ENCODE results near the gene PTGES3.
"Not testable (repeated sequence)": the region's sequence is repeated elsewhere in the genome, so short reads cannot be mapped to it uniquely, and the experiment has no call there.

PTGES3 gene

GRCh38 chr12:56713345-56713744, 25.3 kb upstream of the PTGES3 start:
- in situ Hi-C loops (cut with MboI; ENCODE audit: low sequenced_read_pairs): no loop called here

DNA sequence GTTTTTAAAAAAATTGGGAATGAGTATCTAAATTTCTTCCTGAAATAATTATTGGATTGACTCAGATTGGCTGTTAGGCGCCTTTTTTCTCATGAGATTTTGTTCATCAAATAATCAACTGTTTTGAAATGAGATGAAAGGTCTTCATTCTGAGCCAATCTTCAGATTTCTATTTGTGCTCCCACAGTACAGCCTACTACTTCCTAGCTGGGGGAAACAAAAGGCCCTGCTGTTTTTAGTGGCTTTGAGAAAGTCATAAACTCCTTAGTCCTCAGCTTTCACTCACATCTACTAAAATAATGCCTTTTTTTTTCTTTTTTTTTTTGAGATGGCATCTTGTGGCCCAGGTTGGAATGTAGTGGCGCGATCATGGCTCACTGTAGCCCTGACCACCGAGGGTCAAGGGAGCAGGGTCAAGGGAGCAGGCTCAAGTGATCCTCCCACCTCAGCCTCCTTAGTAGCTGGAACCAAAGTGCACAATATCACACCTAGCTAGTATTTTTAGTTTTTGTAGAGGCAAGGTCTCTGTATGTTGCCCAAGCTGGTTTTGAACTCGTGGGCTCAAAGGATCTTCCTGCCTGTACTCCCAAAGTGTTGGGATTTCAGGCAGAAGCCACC, 21.8 kb upstream of the PTGES3 start:
- in situ Hi-C loops (cut with MboI; ENCODE audit: low sequenced_read_pairs): no loop called here

- in situ Hi-C loops (cut with MboI; ENCODE audit: low sequenced_read_pairs): not testable (repeated sequence)
Observed at GRCh38 chr12:56704522-56704921, 16.4 kb upstream of the PTGES3 start.

GRCh38 chr12:56699020-56699661, 11.1 kb upstream of the PTGES3 start:
- in situ Hi-C loops (cut with MboI; ENCODE audit: low sequenced_read_pairs): no loop called here

DNA sequence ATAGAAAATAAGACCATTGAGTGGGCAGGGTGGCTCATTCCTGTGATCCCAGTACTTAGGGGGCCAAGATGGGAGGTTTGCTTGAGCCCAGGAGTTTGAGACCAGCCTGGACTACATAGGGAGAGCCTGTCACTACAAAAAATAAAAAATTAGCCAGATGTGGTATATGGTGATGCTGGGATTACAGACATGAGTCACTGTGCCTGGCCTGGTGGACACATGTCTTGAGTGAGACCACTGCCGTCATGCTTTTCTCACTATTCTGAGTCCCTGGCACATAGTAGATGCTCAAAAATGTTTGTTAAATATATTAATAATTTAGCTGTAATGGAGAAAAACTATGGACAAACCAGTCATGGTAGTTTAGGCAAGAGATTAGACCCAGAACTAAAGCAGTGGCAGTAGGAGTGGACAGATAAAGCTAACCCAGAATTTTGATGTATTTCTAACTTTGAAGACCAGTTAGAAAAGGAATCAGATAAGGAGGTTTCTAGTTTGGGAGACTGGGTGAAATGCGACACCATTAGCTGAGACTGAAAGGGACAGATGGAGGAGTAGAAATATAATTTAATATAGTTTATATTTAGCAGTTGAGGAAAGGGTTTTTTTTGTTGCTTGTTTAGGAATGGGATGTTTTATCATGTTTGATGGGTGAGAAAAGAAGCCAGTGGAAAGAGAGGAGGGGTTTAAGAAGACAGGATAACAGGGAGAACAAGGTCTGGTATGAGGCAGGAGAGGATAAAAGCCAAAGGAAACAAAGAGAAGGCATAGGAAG, 7.4 kb upstream of the PTGES3 start:
- in situ Hi-C loops (cut with MboI; ENCODE audit: low sequenced_read_pairs): no loop called here

DNA sequence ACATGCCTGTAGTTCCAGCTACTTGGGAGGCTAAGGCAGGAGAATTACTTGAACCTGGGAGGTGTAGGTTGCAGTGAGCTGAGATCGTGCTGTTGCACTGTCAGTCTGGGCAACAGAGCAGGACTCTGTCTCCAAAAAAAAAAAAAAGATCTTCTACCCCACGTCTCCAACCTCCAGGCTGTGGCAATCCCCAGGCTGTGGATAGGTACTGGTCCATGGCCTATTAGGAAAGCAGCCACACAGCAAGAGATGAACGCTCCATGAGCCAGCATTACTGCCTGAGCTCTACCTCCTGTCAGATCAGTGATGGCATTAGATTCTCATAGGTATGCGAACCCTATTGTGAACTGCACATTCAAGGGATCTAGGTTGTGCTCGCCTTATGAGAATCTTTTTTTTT, 6.1 kb upstream of the PTGES3 start:
- in situ Hi-C loops (cut with MboI; ENCODE audit: low sequenced_read_pairs): no loop called here

DNA sequence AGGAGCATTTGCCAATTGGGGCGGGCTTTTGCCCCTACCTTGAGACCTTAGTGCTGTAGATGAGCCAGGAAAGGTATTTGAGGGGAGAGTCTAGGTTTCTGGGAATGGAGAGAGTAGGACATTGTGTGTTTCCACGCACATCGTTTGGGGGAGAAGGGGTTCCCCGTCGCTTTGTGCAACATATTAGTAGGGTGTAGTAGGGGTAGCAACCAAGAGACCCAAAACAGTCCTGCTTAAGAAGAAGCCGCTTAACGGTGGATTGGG, 694 bp upstream of the PTGES3 start:
- in situ Hi-C loops (cut with MboI; ENCODE audit: low sequenced_read_pairs): no loop called here

DNA sequence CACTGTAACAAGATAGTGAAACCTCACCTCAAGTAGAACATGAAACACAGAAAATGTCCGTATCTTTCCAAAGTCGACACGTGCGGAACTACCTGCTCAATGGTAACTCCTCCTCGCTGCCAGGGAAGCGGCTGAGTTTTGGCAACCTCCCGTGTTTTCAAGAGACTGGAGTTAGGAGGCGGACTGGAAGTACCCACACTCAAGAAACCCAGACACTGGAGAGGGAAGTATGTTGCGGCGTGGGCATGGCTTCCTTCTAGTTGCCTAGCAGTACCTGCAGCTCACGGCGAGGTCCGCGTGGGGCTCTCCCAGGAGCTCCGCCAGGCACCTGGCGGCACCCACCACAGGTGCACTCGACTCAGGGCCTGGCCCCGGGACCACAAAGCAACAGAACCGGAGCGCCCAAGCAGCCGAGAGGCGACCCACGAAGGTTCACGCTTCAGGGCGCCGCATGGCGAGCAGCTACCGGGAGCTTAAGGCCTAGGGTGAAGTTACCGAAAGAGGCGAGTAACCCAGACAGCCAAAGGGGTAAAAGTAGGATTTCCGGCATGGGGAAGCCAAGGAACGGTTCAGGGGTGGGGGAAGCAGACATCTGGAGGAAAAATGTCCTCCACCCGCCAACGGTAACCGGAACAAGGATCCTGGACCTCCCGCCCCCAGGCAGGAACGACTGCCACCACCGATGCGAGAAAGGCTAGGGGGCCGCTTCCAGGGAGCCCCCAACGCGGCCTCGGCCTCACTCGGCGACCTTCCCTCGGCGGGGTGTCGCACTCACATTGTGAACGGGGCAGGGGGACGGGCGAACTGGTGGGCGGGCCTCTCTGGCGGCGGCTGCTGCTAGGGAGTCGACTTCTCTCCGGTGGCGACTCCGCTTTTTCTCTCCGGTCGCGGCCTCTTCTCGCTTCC, 608 bp downstream of the PTGES3 start:
- in situ Hi-C loops (cut with MboI; ENCODE audit: low sequenced_read_pairs): no loop called here

DNA sequence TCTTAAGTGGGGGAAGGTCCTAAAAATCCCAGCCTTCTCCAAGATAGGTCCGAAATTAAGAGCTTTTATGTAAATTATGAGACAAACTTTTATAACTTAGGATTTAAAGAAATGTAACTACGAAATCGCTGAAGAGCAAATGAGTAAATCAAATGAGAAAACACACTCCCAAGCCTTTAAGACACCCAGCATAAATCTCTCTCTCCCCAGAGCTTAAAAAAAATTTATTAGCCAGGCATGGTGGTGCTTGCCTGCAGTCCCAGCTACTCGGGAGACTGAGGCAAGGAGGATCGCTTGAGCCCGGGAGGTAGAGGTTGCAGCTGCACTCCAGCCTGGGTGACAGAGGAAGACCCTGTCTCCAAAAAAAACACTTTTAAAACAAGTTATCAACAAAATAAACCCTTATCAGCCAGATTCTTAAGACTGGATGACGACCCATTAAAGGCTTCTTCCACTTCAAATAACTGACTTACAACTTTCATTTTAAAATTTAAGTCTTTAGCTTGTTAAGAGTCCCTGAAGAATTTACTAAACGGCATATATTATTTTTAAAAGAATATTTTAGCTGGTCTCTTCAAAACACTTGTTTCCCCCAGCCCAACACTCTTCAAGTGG, 3.2 kb downstream of the PTGES3 start:
- in situ Hi-C loops (cut with MboI; ENCODE audit: low sequenced_read_pairs): no loop called here

- in situ Hi-C loops (cut with MboI; ENCODE audit: low sequenced_read_pairs): no loop called here
Observed at GRCh38 chr12:56682323-56682722, 5.8 kb downstream of the PTGES3 start.

- in situ Hi-C loops (cut with MboI; ENCODE audit: low sequenced_read_pairs): no loop called here
Observed at GRCh38 chr12:56679883-56680575, 8.1 kb downstream of the PTGES3 start.

DNA sequence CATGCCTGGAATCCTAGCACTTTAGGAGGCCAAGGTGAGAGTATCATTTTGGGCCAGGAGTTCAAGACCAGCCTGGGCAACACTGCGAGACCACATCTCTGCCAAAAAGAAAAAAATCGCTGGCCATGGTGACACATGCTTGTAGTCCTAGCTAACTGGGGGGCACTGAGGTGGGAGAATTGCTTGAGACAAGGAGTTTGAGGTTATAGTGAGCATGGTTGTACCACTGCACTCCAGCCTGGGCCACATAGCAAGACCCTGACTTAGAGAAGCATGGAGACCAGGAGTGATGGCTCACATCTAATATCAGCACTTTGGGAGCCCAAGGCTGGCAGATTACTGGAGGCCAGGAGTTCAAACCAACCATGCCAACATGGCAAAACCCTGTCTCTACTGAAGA, 9.2 kb downstream of the PTGES3 start:
- in situ Hi-C loops (cut with MboI; ENCODE audit: low sequenced_read_pairs): no loop called here

DNA sequence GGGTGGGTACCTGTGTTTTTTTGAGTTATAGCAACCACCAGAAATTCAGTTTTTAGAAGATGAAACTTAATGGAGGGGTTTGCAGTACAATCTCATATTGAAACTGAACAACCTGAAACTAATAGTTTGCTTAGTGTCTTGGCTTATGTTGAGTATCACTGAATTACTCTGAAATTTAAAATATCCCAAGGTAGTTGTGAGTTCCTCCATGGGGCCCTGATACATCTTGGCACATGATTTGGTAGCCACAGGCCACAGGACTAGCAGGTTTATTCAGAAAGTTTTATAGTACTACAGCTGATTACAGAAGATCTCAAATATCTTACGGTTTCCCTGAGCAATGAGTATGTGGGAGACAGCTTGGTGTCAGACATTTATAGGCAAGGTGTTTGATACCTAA, 10.4 kb downstream of the PTGES3 start:
- in situ Hi-C loops (cut with MboI; ENCODE audit: low sequenced_read_pairs): no loop called here

DNA sequence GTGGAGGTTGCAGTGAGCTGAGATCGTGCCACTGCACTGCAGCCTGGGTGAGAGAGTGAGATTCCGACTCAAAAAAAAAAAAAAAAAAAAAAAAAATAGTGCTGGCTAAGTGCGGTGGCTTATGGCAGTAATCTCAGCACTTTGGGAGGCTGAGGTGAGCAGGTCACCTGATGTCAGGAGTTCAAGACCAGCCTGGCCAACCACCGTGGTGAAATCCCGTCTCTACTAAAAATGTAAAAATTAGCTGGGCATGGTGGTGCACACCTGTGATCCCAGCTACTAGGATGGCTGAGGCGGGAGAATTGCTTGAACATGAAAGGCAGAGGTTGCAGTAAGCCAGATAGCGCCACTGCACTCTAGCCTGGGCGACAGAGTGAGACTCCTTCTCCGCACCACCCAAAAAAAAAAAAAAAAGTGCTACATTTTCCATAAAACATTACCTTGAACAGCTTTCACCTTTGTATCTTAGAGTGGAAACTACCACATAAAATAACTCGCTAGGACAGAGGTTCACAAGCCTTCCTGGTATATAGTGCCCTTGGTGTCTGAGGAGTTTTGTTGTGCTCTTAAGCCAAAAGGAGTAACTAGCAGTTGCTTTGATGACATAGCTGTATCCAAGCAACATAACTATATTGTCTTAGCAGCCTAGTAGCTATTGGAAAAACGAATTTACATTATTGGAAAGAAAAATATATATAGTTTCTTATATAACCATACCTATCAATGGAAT, 11.1 kb downstream of the PTGES3 start:
- in situ Hi-C loops (cut with MboI; ENCODE audit: low sequenced_read_pairs): no loop called here

DNA sequence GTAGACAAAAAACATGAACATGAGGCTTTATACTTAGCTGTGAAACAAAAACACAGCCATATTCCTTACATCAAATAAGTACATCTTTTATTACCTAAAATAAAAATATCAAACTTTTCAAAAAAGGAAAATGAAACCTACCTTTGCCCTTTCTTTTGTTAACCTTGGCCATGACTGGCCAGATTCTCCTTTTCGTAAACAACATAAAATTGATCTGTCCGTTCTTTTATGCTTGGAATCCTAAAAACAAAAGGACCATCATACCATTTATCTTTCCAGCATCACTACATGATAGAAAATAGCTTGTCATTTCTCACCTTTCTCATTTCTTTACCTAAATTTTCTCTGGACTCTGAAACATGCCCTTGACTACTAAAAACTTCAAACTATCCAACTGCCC, 16.5 kb downstream of the PTGES3 start:
- in situ Hi-C loops (cut with MboI; ENCODE audit: low sequenced_read_pairs): no loop called here

GRCh38 chr12:56670836-56671235, 17.2 kb downstream of the PTGES3 start:
- in situ Hi-C loops (cut with MboI; ENCODE audit: low sequenced_read_pairs): no loop called here

DNA sequence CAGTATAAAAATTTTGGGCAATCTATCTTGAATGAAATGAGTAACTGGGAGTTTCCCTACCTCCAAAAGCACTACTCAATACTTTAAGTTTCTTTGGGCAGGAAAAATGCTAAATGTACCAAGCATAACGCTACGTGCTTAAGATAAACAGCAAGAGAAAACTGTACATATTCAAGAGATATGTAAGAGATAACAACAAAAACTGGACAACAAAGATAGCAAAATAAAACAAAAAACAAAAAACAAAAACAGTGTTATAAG, 20.0 kb downstream of the PTGES3 start:
- in situ Hi-C loops (cut with MboI; ENCODE audit: low sequenced_read_pairs): no loop called here

GRCh38 chr12:56661979-56662638, 26.0 kb downstream of the PTGES3 start:
- in situ Hi-C loops (cut with MboI; ENCODE audit: low sequenced_read_pairs): no loop called here

GRCh38 chr12:56661560-56661959, 26.5 kb downstream of the PTGES3 start:
- in situ Hi-C loops (cut with MboI; ENCODE audit: low sequenced_read_pairs): no loop called here

- in situ Hi-C loops (cut with MboI; ENCODE audit: low sequenced_read_pairs): no loop called here
Observed at GRCh38 chr12:56658921-56659320, 29.2 kb downstream of the PTGES3 start.
